ENCODE measurements around the gene PLEKHG4B.

The PLEKHG4B gene

DNA sequence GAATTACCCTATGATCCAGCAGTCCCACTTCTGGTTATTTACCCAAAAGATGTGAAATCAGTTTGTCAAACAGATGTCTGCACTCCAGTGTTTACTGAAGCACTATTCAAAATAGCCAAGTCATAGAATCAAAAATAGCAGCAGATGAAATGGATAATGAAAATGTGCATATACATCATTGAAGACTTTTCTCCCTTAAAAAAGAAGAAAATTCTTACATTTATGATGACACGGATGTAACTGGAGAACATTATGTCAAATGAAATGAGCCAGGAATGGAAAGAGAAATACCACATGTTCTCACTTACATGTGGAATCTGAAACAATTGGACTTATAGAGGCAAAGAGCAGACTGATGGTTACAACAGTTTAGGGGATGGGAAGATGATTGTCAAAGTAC is 21.5 kb upstream of the PLEKHG4B start:
- TF ChIP-seq NFIC (IDR thresholded peaks at IDR 0.05) (no peak), EGR1 (IDR thresholded peaks at IDR 0.05) (no peak), TCF12 (IDR thresholded peaks at IDR 0.05; ENCODE audit: low read depth) (no peak), TEAD4 (IDR thresholded peaks at IDR 0.05) (no peak), CEBPB (IDR thresholded peaks at IDR 0.05) (no peak), ZBTB7A (IDR thresholded peaks at IDR 0.05; ENCODE audit: low read depth) (no peak), CREB1 (IDR thresholded peaks at IDR 0.05; ENCODE audit: low read depth) (no peak), EP300 (IDR thresholded peaks at IDR 0.05; ENCODE audit: borderline replicate concordance) (no peak), YY1 (IDR thresholded peaks at IDR 0.05; ENCODE audit: low read depth) (no peak), TAF1 (IDR thresholded peaks at IDR 0.05; ENCODE audit: low read depth) (no peak), FOXM1 (IDR thresholded peaks at IDR 0.05; ENCODE audit: borderline replicate concordance, low read depth) (no peak)
- TF ChIP-seq, protein P1, sequence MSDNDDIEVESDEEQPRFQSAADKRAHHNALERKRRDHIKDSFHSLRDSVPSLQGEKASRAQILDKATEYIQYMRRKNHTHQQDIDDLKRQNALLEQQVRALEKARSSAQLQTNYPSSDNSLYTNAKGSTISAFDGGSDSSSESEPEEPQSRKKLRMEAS (IDR thresholded peaks at IDR 0.05), result no peak
- TF ChIP-seq, protein P2, sequence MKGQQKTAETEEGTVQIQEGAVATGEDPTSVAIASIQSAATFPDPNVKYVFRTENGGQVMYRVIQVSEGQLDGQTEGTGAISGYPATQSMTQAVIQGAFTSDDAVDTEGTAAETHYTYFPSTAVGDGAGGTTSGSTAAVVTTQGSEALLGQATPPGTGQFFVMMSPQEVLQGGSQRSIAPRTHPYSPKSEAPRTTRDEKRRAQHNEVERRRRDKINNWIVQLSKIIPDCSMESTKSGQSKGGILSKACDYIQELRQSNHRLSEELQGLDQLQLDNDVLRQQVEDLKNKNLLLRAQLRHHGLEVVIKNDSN (IDR thresholded peaks at IDR 0.05), result no peak

DNA sequence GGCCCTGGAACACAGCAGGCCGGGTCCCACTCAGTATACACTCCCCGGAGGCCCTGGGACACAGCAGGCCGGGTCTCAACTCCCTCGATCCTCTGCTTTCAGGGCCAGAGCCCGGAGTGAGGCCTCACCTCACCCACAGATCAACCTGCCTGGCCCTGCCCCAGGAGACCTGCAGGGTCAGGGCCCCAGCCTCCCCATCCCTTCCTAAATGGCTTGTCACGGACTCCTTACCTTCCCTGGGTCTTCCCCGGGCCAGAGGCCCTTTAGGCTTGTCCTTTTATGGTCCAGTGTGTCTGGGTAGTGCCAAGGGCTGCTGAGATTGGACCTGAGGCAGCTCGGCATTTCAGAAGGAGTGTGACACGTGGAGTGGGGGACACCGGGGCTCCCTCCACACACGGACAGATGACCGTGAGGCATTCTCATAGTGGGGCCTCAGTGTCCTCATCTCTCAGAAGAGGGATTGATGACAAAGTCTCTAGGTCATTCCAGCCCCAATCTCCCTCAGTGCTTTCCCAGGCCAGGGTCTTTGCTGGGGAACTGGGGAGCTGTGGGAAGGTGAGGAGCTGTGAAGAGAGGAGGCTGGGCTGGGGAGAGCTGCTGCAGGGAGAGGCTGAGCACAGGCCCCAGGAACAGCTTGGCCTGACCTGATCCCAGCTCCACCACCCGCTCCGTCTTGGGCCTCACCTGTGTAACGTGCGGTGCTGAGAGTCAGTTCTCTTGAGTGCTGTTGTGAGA is 18.0 kb upstream of the PLEKHG4B start:
- TF ChIP-seq ZBTB7A (IDR thresholded peaks at IDR 0.05; ENCODE audit: low read depth) (no peak), CEBPB (IDR thresholded peaks at IDR 0.05) (no peak), TAF1 (IDR thresholded peaks at IDR 0.05; ENCODE audit: low read depth) (no peak), RAD21 (IDR thresholded peaks at IDR 0.05; ENCODE audit: low read depth) (no peak), FOXM1 (IDR thresholded peaks at IDR 0.05; ENCODE audit: borderline replicate concordance, low read depth) (no peak), EP300 (IDR thresholded peaks at IDR 0.05; ENCODE audit: borderline replicate concordance) (no peak), EGR1 (IDR thresholded peaks at IDR 0.05) (no peak), YY1 (IDR thresholded peaks at IDR 0.05; ENCODE audit: low read depth) (no peak), CREB1 (IDR thresholded peaks at IDR 0.05; ENCODE audit: low read depth) (no peak), TEAD4 (IDR thresholded peaks at IDR 0.05) (no peak), TCF12 (IDR thresholded peaks at IDR 0.05; ENCODE audit: low read depth) (no peak), NFIC (IDR thresholded peaks at IDR 0.05) (no peak)
- TF ChIP-seq, protein P1 (IDR thresholded peaks at IDR 0.05), result no peak
- TF ChIP-seq, protein P3, sequence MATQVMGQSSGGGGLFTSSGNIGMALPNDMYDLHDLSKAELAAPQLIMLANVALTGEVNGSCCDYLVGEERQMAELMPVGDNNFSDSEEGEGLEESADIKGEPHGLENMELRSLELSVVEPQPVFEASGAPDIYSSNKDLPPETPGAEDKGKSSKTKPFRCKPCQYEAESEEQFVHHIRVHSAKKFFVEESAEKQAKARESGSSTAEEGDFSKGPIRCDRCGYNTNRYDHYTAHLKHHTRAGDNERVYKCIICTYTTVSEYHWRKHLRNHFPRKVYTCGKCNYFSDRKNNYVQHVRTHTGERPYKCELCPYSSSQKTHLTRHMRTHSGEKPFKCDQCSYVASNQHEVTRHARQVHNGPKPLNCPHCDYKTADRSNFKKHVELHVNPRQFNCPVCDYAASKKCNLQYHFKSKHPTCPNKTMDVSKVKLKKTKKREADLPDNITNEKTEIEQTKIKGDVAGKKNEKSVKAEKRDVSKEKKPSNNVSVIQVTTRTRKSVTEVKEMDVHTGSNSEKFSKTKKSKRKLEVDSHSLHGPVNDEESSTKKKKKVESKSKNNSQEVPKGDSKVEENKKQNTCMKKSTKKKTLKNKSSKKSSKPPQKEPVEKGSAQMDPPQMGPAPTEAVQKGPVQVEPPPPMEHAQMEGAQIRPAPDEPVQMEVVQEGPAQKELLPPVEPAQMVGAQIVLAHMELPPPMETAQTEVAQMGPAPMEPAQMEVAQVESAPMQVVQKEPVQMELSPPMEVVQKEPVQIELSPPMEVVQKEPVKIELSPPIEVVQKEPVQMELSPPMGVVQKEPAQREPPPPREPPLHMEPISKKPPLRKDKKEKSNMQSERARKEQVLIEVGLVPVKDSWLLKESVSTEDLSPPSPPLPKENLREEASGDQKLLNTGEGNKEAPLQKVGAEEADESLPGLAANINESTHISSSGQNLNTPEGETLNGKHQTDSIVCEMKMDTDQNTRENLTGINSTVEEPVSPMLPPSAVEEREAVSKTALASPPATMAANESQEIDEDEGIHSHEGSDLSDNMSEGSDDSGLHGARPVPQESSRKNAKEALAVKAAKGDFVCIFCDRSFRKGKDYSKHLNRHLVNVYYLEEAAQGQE (IDR thresholded peaks at IDR 0.05; ENCODE audit: low read depth), result no peak
- TF ChIP-seq, protein P2 (IDR thresholded peaks at IDR 0.05), result no peak

DNA sequence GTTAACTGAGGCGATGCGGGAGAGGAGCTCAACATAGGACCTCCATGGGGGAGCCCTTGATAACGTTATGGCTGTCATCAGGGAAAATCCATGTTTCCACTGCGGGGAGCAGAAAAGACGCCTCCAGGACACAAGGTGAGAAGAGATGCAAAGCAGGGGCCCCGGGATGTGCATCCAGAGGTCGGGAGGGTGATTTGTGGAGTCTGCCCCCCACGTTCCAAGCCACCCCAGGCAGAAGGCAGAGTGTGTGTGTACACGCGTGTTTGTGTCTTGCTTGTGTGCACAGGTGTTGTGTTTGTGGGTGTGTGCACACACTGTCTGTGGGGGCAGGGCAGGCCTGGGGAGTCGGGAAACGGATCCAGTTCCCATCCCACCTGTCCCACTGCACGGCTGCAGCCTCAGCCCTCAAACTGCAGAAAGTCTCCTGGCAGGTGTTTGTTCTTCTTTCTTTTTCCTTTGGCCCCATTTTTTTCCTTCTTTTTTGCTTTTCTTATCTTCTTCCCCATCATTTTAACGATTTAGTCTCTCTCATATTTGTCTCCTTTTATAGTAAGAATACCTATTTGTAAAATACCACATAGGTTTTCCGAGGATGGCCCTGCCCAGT is 17.4 kb upstream of the PLEKHG4B start:
- TF ChIP-seq, protein P2 (IDR thresholded peaks at IDR 0.05), result no peak
- TF ChIP-seq TEAD4 (IDR thresholded peaks at IDR 0.05), result no peak
- TF ChIP-seq RAD21 (IDR thresholded peaks at IDR 0.05; ENCODE audit: low read depth), result no peak
- no peak for TF ChIP-seq CREB1 (IDR thresholded peaks at IDR 0.05; ENCODE audit: low read depth)
- TF ChIP-seq EGR1 (IDR thresholded peaks at IDR 0.05), result no peak
- TF ChIP-seq, protein P3 (IDR thresholded peaks at IDR 0.05; ENCODE audit: low read depth), result no peak
- no peak for TF ChIP-seq YY1 (IDR thresholded peaks at IDR 0.05; ENCODE audit: low read depth)
- no peak for TF ChIP-seq EP300 (IDR thresholded peaks at IDR 0.05; ENCODE audit: borderline replicate concordance)
- TF ChIP-seq NFIC (IDR thresholded peaks at IDR 0.05), result no peak
- TF ChIP-seq ZBTB7A (IDR thresholded peaks at IDR 0.05; ENCODE audit: low read depth), result no peak
- TF ChIP-seq, protein P1 (IDR thresholded peaks at IDR 0.05), result no peak
- TF ChIP-seq TCF12 (IDR thresholded peaks at IDR 0.05; ENCODE audit: low read depth), result no peak
- no peak for TF ChIP-seq TAF1 (IDR thresholded peaks at IDR 0.05; ENCODE audit: low read depth)
- TF ChIP-seq FOXM1 (IDR thresholded peaks at IDR 0.05; ENCODE audit: borderline replicate concordance, low read depth), result no peak
- no peak for TF ChIP-seq CEBPB (IDR thresholded peaks at IDR 0.05)

Data from Ishikawa (cell line).